Mucosa of descending colon (tissue), 3 donors: ENCODE data around the gene NXPH2. TPM values are rescaled to one million over a fixed set of nuclear protein-coding genes. Genes with fewer than 3 reads are reported as not detected.
"Not testable (repeated sequence)": the region's sequence is repeated elsewhere in the genome, so short reads cannot be mapped to it uniquely, and the experiment has no call there.

Source experiments
- ATAC-seq: fragments of 200-7000 bp; cut with Tn5 transposase; one replicate; pipeline ENCODE4 v1.9.1; 2020; ENCODE audit warnings: mild to moderate bottlenecking, moderate library complexity
- DNase-seq, 3 donors: peaks; one replicate each; pipeline ENCODE4 v3.0.0-alpha.2; 2020
- H3K36me3 ChIP-seq: fragments of 200-600 bp; one replicate; pipeline ENCODE4 v1.8.0; 2021; ENCODE audit warnings: low read depth, mild to moderate bottlenecking
- H3K4me1 ChIP-seq: fragments of 200-600 bp; one replicate; pipeline ENCODE4 v1.8.0; 2021; ENCODE audit warnings: low read depth, mild to moderate bottlenecking
- H3K4me3 ChIP-seq: fragments of 200-600 bp; one replicate; pipeline ENCODE4 v1.8.0; 2021; ENCODE audit warnings: mild to moderate bottlenecking
- H3K9me3 ChIP-seq: fragments of 200-600 bp; one replicate; pipeline ENCODE4 v1.8.0; 2021; ENCODE audit warnings: mild to moderate bottlenecking
- CTCF ChIP-seq: fragments of 200-600 bp; IDR thresholded peaks from one replicate; pipeline ENCODE4 v1.8.0; 2022; ENCODE audit warnings: antibody characterized with exemption, mild to moderate bottlenecking
- intact Hi-C, 2 donors: fragments of 100-400 bp; cut with DNase I in 1 of 2; cut with micrococcal nuclease in 1 of 2; formaldehyde crosslinking; loops; one replicate each; pipeline versions ENCODE4 v1.11.0 to v1.11.1; 2022; cut with DNase I, micrococcal nuclease
- total RNA-seq, 3 donors: library from RNA; stranded (reverse); fragmentation: NEBNext Ultra II Directional in 2 of 3; extraction: Animal tissue kit (Norgen Biotek cat#: 25700) in 2 of 3; gene quantifications; one replicate each; pipeline versions ENCODE4 v1.2.1 to v1.2.4, GENCODE V29; 2021 to 2023
- donor health status: DM: no; HTN: no; CAD: no; lungs with moderate emphysema.
- donor health status: DM: no; HTN: no; CAD: no.
- donor health status: DM: no; HTN: yes; CAD: no.

NXPH2 gene
- total RNA-seq, 3 donors from 2014 or later: 0.38 TPM; not detected in 2

GRCh38 chr2:138741851-138742250 lies 38.3 kb downstream of the NXPH2 start:
- intact Hi-C loops: no loop called here
- no peak for DNase-seq
- no peak for TF ChIP-seq CTCF
- Histone ChIP-seq H3K4me3 (no peak overlapping the region), H3K4me1 (no peaks in the 10 kb centered on the region), H3K36me3 (no peaks in the 10 kb centered on the region), H3K9me3 (no peaks in the 10 kb centered on the region)
- no peak for ATAC-seq

GRCh38 chr2:138737009-138737554 lies 43.1 kb downstream of the NXPH2 start:
- H3K4me3 ChIP-seq, H3K9me3 ChIP-seq, intact Hi-C loops, ATAC-seq, H3K4me1 ChIP-seq, DNase-seq, H3K36me3 ChIP-seq: not testable (repeated sequence)

- ATAC-seq (no peak), DNase-seq (no peak)
- intact Hi-C loops: no loop called here
- Histone ChIP-seq H3K9me3 (peaks cover 9% of the 10 kb centered on the region), H3K36me3 (no peaks in the 10 kb centered on the region), H3K4me1 (no peaks in the 10 kb centered on the region), H3K4me3 (no peak overlapping the region)
- TF ChIP-seq CTCF: no peak
Measured at GRCh38 chr2:138732651-138733050, 47.5 kb downstream of the NXPH2 start.

GRCh38 chr2:138730497-138731030 lies 49.6 kb downstream of the NXPH2 start:
- TF ChIP-seq CTCF: no peak
- intact Hi-C loops: no loop called here
- no peak for DNase-seq

GRCh38 chr2:138727956-138728355 lies 52.2 kb downstream of the NXPH2 start:
- no peak overlapping the region for H3K4me3 ChIP-seq
- no peak for ATAC-seq
- no peaks in the 10 kb centered on the region for H3K36me3 ChIP-seq
- TF ChIP-seq CTCF: no peak
- intact Hi-C loops: no loop called here
- no peaks in the 10 kb centered on the region for H3K9me3 ChIP-seq
- H3K4me1 ChIP-seq: no peaks in the 10 kb centered on the region
- no peak for DNase-seq

More at GRCh38 chr2:138730497-138731030, 49.6 kb downstream of the NXPH2 start:
- no peak overlapping the region for H3K4me3 ChIP-seq
- H3K4me1 ChIP-seq: no peaks in the 10 kb centered on the region
- H3K9me3 ChIP-seq: no peaks in the 10 kb centered on the region
- H3K36me3 ChIP-seq: no peaks in the 10 kb centered on the region
- ATAC-seq: no peak

GRCh38 chr2:138726681-138727080 lies 53.5 kb downstream of the NXPH2 start:
- Histone ChIP-seq H3K36me3 (no peaks in the 10 kb centered on the region), H3K9me3 (no peaks in the 10 kb centered on the region), H3K4me3 (no peak overlapping the region), H3K4me1 (no peaks in the 10 kb centered on the region)
- DNase-seq (no peak), ATAC-seq (no peak)
- intact Hi-C loops: no loop called here
- no peak for TF ChIP-seq CTCF
